RWPE1 (cell line): ENCODE results near the gene TTC31.

Source experiments
- CTCF ChIA-PET: fragments of 350-600 bp; sonication (Branson Sonifier 250); formaldehyde crosslinking; extraction: SDS; loops from one replicate; lab custom pipeline; 2021; lab: Yijun Ruan, JAX
- POLR2A ChIA-PET: fragments of 400-600 bp; formaldehyde crosslinking; extraction: SDS; loops from one replicate; lab custom pipeline; 2020; ENCODE audit warnings: antibody characterized with exemption; ENCODE audit not compliant: low non-redundant PET; lab: Yijun Ruan, JAX
- DNase-seq: peaks from one replicate; pipeline ENCODE4 v3.0.0; 2012; ENCODE audit warnings: low spot score
- H3K27ac ChIP-seq: fragments of 450-650 bp; 2 replicates; pipeline ENCODE4 v1.5.1; 2017
- CTCF ChIP-seq: fragments of 450-650 bp; conservative IDR thresholded peaks from 2 replicates; pipeline ENCODE4 v1.5.1; 2017; ENCODE audit warnings: low read depth, mild to moderate bottlenecking

TTC31 gene

DNA sequence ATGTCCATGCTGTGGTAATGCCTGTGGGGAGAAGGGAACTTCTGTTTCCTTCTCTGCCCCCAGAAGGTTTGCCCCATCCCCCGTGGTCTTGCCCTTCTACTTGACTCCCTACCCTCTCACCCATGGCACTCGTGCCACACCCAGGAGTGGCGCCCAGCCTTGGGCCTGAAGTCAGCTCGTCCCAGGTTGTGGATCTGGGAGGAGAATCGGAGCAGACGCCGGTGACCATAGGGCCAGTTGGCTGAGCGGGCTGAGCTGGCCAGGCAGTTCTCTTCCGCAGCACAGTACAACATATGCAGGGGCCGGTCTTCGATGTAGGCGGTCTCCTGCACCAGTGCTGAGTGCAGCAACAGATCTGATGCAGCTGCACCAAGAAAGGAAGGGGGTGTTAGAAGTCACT lies 51.5 kb downstream of the TTC31 start:
- no peak for TF ChIP-seq CTCF
- no peak for DNase-seq
- peak overlapping the region; percentile 10 for H3K27ac ChIP-seq
- ChIA-PET POLR2A (no interaction called here), CTCF (no interaction called here)

- no peak for DNase-seq
- H3K27ac ChIP-seq = peak overlapping the region; percentile 10
- POLR2A ChIA-PET = no interaction called here
- no peak for TF ChIP-seq CTCF
- CTCF ChIA-PET = no interaction called here
These were observed 52.6 kb downstream of the TTC31 start for GRCh38 chr2:74535440-74535965.

- ChIA-PET POLR2A (no interaction called here), CTCF (no interaction called here)
- no peak for TF ChIP-seq CTCF
- peak overlapping the region; percentile 22; the same call in 1 of the 2 replicates for H3K27ac ChIP-seq
- DNase-seq = no peak
These were observed 53.5 kb downstream of the TTC31 start for GRCh38 chr2:74536166-74536950.

GRCh38 chr2:74537140-74537539 lies 54.3 kb downstream of the TTC31 start:
- no peak for TF ChIP-seq CTCF
- DNase-seq = no peak
- POLR2A ChIA-PET = no interaction called here
- CTCF ChIA-PET = no interaction called here
- H3K27ac ChIP-seq = peak overlapping the region; percentile 22; the same call in 1 of the 2 replicates

- ChIA-PET POLR2A (no interaction called here), CTCF (interaction anchor here (0.6 kb wide), 1 partner anchor 61 kb away, joined by 3 read pairs; no protein-coding TSS in a partner anchor)
- TF ChIP-seq CTCF = no peak
- H3K27ac ChIP-seq = no peak overlapping the region
- no peak for DNase-seq
These were observed 56.0 kb downstream of the TTC31 start for GRCh38 chr2:74538881-74539339.

DNA sequence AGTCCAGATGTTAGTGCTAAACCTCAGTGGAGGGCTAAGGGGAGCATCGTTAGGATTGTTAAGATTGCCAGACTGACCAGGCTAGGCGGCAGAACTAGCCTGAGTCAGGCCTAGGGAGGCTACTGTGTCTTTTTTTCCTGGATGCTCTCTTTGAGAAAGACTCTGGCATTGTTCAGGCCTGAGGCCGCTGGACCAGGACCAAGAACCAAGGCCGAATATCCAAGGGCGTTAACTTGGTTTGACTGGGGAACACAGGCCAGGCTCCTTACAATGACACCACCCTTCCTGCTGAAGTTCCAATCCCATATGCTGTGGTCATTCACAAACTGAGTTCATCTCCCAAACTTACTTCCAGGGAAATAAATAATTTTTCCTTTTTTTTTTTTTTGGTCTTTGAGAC lies 57.4 kb downstream of the TTC31 start:
- CTCF ChIA-PET = interaction anchor here (0.6 kb wide), 1 partner anchor 33 kb away, joined by 3 read pairs; the partner anchor contains the start of gene PCGF1
- POLR2A ChIA-PET = no interaction called here
- DNase-seq = no peak
- TF ChIP-seq CTCF = no peak
- no peak overlapping the region for H3K27ac ChIP-seq
